Smooth muscle cell (in vitro differentiated cells): ENCODE measurements around the gene B3GALNT1. TPM values are rescaled to one million over a fixed set of nuclear protein-coding genes. Genes with fewer than 3 reads are reported as not detected.

ENCODE experiments used
- DNase-seq: peaks from one replicate; lab custom pipeline; 2025; ENCODE audit not compliant: unreplicated experiment; lab: John Stamatoyannopoulos, UW
- H2AFZ ChIP-seq: fragments of 200-600 bp; sonication (generic); 2 replicates; pipeline ENCODE4 v1.6.0; 2016; ENCODE audit warnings: antibody characterized with exemption, low read depth, mild to moderate bottlenecking
- H3F3A ChIP-seq: fragments of 200-600 bp; sonication (generic); 2 replicates; pipeline ENCODE4 v1.6.0; 2017; ENCODE audit warnings: antibody characterized with exemption, low read depth
- H3K27ac ChIP-seq: fragments of 200-600 bp; sonication (generic); 2 replicates; pipeline ENCODE4 v1.5.1; 2016; ENCODE audit warnings: low read depth, mild to moderate bottlenecking
- H3K27me3 ChIP-seq: fragments of 200-600 bp; sonication (generic); 2 replicates; pipeline ENCODE4 v1.6.1; 2016; ENCODE audit warnings: low read depth, mild to moderate bottlenecking
- H3K36me3 ChIP-seq: fragments of 200-600 bp; sonication (generic); 2 replicates; pipeline ENCODE4 v1.5.1; 2016; ENCODE audit warnings: low read depth
- H3K4me1 ChIP-seq: fragments of 200-600 bp; sonication (generic); 2 replicates; pipeline ENCODE4 v1.5.1; 2016; ENCODE audit warnings: low read depth
- H3K4me2 ChIP-seq: fragments of 200-600 bp; sonication (generic); 2 replicates; pipeline ENCODE4 v1.6.0; 2016; ENCODE audit warnings: mild to moderate bottlenecking
- H3K4me3 ChIP-seq: fragments of 200-600 bp; sonication (generic); 2 replicates; pipeline ENCODE4 v1.5.1; 2016; ENCODE audit warnings: mild to moderate bottlenecking
- H3K79me2 ChIP-seq: fragments of 200-600 bp; sonication (generic); 2 replicates; pipeline ENCODE4 v1.6.0; 2016; ENCODE audit warnings: low read depth, mild to moderate bottlenecking
- H3K9ac ChIP-seq: fragments of 200-600 bp; sonication (generic); 2 replicates; pipeline ENCODE4 v1.6.0; 2016; ENCODE audit warnings: low read depth
- H3K9me3 ChIP-seq: fragments of 200-600 bp; sonication (generic); replicated peaks from 2 replicates; pipeline ENCODE4 v1.5.1; 2016; ENCODE audit warnings: low read depth
- H4K20me1 ChIP-seq: fragments of 200-600 bp; sonication (generic); 2 replicates; pipeline ENCODE4 v1.6.0; 2016; ENCODE audit warnings: low read depth
- CTCF ChIP-seq: fragments of 200-600 bp; sonication (generic); IDR thresholded peaks from 2 replicates; pipeline ENCODE4 v1.5.1; 2017; ENCODE audit warnings: borderline replicate concordance, mild to moderate bottlenecking, antibody characterized with exemption; ENCODE audit not compliant: insufficient read depth, poor library complexity, severe bottlenecking
- WGBS: methylation state at CpG from one replicate; pipeline ENCODE4 v1.1.7; 2016; ENCODE audit warnings: low lambda C conversion rate; 5-methylcytosine and 5-hydroxymethylcytosine counted together
- polyA plus RNA-seq: library from polyadenylated mRNA; unstranded; fragments of >200 nt; fragmentation: Nextera tagmentation; extraction: Ambion mirVana; gene quantifications from 2 replicates; pipeline ENCODE4 v1.2.1, GENCODE V29; 2016
- total RNA-seq: library from RNA; depleted of rRNA; stranded (reverse); fragments of >200 nt; gene quantifications from 2 replicates; pipeline ENCODE4 v1.2.3, GENCODE V29; 2014

Gene B3GALNT1
- total and polyA plus RNA-seq, 2 experiments from 2014 or later, result 4.1 to 10.2 TPM

GRCh38 chr3:161083131-161083530, 22.0 kb downstream of the B3GALNT1 start:
- H3K27ac ChIP-seq, result no peak overlapping the region
- no peak overlapping the region for H3K9ac ChIP-seq
- no peaks in the 10 kb centered on the region for H3K79me2 ChIP-seq
- no peaks in the 10 kb centered on the region for H3K27me3 ChIP-seq
- H2AFZ ChIP-seq, result no peak overlapping the region
- H3F3A ChIP-seq, result no peaks in the 10 kb centered on the region
- H3K4me2 ChIP-seq, result no peak overlapping the region
- no peak overlapping the region for H3K4me3 ChIP-seq
- WGBS, result 93% methylated on average over 1 of the region's 1 CpG
- no peaks in the 10 kb centered on the region for H4K20me1 ChIP-seq
- DNase-seq, result no peak
- H3K4me1 ChIP-seq, result no peaks in the 10 kb centered on the region
- no peaks in the 10 kb centered on the region for H3K36me3 ChIP-seq
- no peaks in the 10 kb centered on the region for H3K9me3 ChIP-seq
- TF ChIP-seq CTCF, result no peak

- Histone ChIP-seq H3K4me1 (no peaks in the 10 kb centered on the region), H3K27me3 (no peaks in the 10 kb centered on the region), H3F3A (no peaks in the 10 kb centered on the region), H3K4me2 (no peak overlapping the region), H3K4me3 (no peak overlapping the region), H4K20me1 (no peaks in the 10 kb centered on the region), H3K36me3 (no peaks in the 10 kb centered on the region), H3K79me2 (no peaks in the 10 kb centered on the region), H2AFZ (no peak overlapping the region), H3K27ac (no peak overlapping the region), H3K9ac (no peak overlapping the region), H3K9me3 (no peaks in the 10 kb centered on the region)
- no peak for DNase-seq
- TF ChIP-seq CTCF, result no peak
- whole genome bisulfite sequencing, result 80% methylated on average over 2 of the region's 2 CpGs
Measured at GRCh38 chr3:161082063-161082462, 23.1 kb downstream of the B3GALNT1 start.

GRCh38 chr3:161081633-161082032, 23.5 kb downstream of the B3GALNT1 start:
- no peaks in the 10 kb centered on the region for H3K36me3 ChIP-seq
- no peaks in the 10 kb centered on the region for H3K79me2 ChIP-seq
- H4K20me1 ChIP-seq, result no peaks in the 10 kb centered on the region
- no peak overlapping the region for H3K27ac ChIP-seq
- no peak overlapping the region for H3K4me3 ChIP-seq
- no peak overlapping the region for H2AFZ ChIP-seq
- no peaks in the 10 kb centered on the region for H3K9me3 ChIP-seq
- H3K27me3 ChIP-seq, result no peaks in the 10 kb centered on the region
- 95% methylated on average over 4 of the region's 4 CpGs for WGBS
- H3K4me2 ChIP-seq, result no peak overlapping the region
- H3F3A ChIP-seq, result no peaks in the 10 kb centered on the region
- no peak for TF ChIP-seq CTCF
- no peak for DNase-seq
- H3K9ac ChIP-seq, result no peak overlapping the region
- no peaks in the 10 kb centered on the region for H3K4me1 ChIP-seq

- TF ChIP-seq CTCF, result no peak
- Histone ChIP-seq H3K9me3 (no peaks in the 10 kb centered on the region), H3K9ac (no peak overlapping the region), H3F3A (no peaks in the 10 kb centered on the region), H4K20me1 (no peaks in the 10 kb centered on the region), H3K79me2 (no peaks in the 10 kb centered on the region), H3K4me1 (no peaks in the 10 kb centered on the region), H3K4me3 (no peak overlapping the region), H3K4me2 (no peak overlapping the region), H3K27me3 (no peaks in the 10 kb centered on the region), H3K27ac (no peak overlapping the region), H3K36me3 (no peaks in the 10 kb centered on the region), H2AFZ (no peak overlapping the region)
- no peak for DNase-seq
- WGBS, result 91% methylated on average over 1 of the region's 1 CpG
Measured at GRCh38 chr3:161073181-161073580, 32.0 kb downstream of the B3GALNT1 start.
